Suprapubic skin (tissue), 3 donors: Measurements from ENCODE around the gene CD4.

Experiments
- CTCF ChIP-seq, 2 donors: fragments of 200-600 bp in 1 of 2; fragments of 450-650 bp in 1 of 2; sonication (generic) in 1 of 2; IDR thresholded peaks; one replicate each; pipeline ENCODE4 v1.5.1; 2016 to 2019; ENCODE audit warnings: antibody characterized with exemption in 2 of 2, mild to moderate bottlenecking in 1 of 2, moderate library complexity in 1 of 2
- POLR2A ChIP-seq, 2 donors: fragments of 450-650 bp; IDR thresholded peaks; one replicate each; pipeline ENCODE4 v1.6.1; 2017; ENCODE audit warnings: antibody characterized with exemption in 2 of 2, mild to moderate bottlenecking in 2 of 2, moderate library complexity in 2 of 2

- no peak for TF ChIP-seq CTCF (IDR thresholded peaks at IDR 0.05)
- TF ChIP-seq POLR2A (IDR thresholded peaks at IDR 0.05), result no peak
Measured at GRCh38 chr12:6830286-6830890, 41.1 kb downstream of the CD4 start.
